Aorta (tissue), 5 donors: ENCODE results near the gene PDCD1. TPM values are rescaled to one million over a fixed set of nuclear protein-coding genes. Genes with fewer than 3 reads are reported as not detected.

Experiments
- ATAC-seq: fragments of 200-7000 bp; cut with Tn5 transposase; one replicate; pipeline ENCODE4 v1.9.1; 2022; ENCODE audit warnings: moderate library complexity; ENCODE audit not compliant: low FRiP score
- DNase-seq, 2 donors: peaks; one replicate each; pipeline ENCODE4 v3.0.0-alpha.2; 2020
- H3K27ac ChIP-seq, 2 donors: one replicate each; pipeline ENCODE4 v1.5.1; 2013; ENCODE audit warnings: low read length in 2 of 2, mild to moderate bottlenecking in 2 of 2, moderate library complexity in 2 of 2, control low read depth in 1 of 2, inconsistent platforms in 1 of 2, low read depth in 1 of 2
- H3K27me3 ChIP-seq, 2 donors: one replicate each; pipeline ENCODE4 v1.6.1; 2013; ENCODE audit warnings: control low read depth in 1 of 2, low read length in 1 of 2, mild to moderate bottlenecking in 1 of 2, moderate library complexity in 1 of 2; ENCODE audit not compliant: insufficient read depth in 2 of 2, control insufficient read depth in 1 of 2
- H3K36me3 ChIP-seq, 2 donors: one replicate each; pipeline ENCODE4 v1.6.1; 2013; ENCODE audit warnings: control low read depth in 1 of 2, low read length in 1 of 2, mild to moderate bottlenecking in 1 of 2; ENCODE audit not compliant: insufficient read depth in 2 of 2, control insufficient read depth in 1 of 2
- H3K4me1 ChIP-seq, 2 donors: one replicate each; pipeline ENCODE4 v1.6.1; 2013; ENCODE audit warnings: low read length in 2 of 2, control low read depth in 1 of 2, mild to moderate bottlenecking in 1 of 2, moderate library complexity in 1 of 2; ENCODE audit not compliant: insufficient read depth in 2 of 2, control insufficient read depth in 1 of 2
- H3K4me3 ChIP-seq, 2 donors: one replicate each; pipeline ENCODE4 v1.5.1; 2013; ENCODE audit warnings: low read length in 2 of 2, control low read depth in 1 of 2, mild to moderate bottlenecking in 1 of 2
- H3K9me3 ChIP-seq: one replicate; pipeline ENCODE4 v1.6.1; 2013; ENCODE audit warnings: mild to moderate bottlenecking, low read length; ENCODE audit not compliant: control insufficient read depth
- WGBS, 2 donors: extraction: QIAGEN DNeasy Blood & Tissue Kit; methylation state at CpG; one replicate each; pipeline ENCODE4 v1.1.7; 2013; 5-methylcytosine and 5-hydroxymethylcytosine counted together
- intact Hi-C, 2 donors: fragments of 100-400 bp; cut with DNase I; formaldehyde crosslinking; loops; one replicate each; pipeline versions ENCODE4 v1.14.2 to v1.15.0; 2022
- polyA plus RNA-seq, 2 donors: library from polyadenylated mRNA; stranded (reverse); fragments of 200-250 nt; gene quantifications; one replicate each; pipeline ENCODE4 v1.2.3, GENCODE V29; 2013
- total RNA-seq, 2 donors: library from RNA; stranded (reverse); fragmentation: NEBNext Ultra II Directional; extraction: Animal tissue kit (Norgen Biotek cat#: 25700); gene quantifications; one replicate each; pipeline ENCODE4 v1.2.1, GENCODE V29; 2021
- donor health status: healthy with polysubstance abuse.
- donor health status: Bipolar disorder and iron deficiency.
- donor health status: DM: no; HTN: no; CAD: no.
- donor health status: DM: no; HTN: no; CAD: no.
- donor health status: DM: yes; HTN: yes; CAD: no.

PDCD1 gene
- total and polyA plus RNA-seq, 4 donors: 0.39 to 0.75 TPM; not detected in 2

DNA sequence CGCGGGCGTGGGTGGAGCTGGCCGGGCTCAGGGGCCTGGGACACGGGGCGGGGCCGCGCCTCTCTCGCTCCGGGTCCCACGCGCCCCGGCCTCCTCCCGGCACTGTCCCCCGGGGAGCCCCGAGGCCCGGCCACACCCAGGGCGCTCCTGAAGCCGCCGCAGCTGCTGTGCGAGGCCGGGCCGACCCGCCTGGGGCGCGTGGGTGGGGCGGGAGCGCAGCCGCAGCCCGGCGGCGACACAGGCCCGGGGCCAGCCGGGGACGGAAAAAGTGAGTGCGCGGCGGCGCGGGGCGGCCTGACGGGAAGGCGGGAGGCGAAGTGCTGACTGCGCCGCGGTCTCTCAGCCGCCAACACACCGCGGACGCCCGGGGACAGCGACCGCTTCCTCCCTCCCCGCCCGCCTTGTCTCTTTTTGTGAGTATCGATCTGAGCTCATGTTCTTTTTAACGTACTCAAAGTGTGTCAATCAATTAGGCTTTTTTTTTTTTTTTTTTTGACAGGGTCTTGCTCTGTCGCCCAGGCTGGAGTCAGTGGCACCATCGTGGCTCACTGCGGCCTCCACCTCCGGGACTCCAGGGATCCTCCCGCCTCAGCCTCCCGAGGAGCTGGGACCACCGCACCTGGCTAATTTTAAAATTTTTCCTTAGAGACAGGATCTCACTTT lies 14.5 kb downstream of the PDCD1 start:
- DNase-seq: peak; percentile 87 to 97
- Histone ChIP-seq H3K4me1 (no peaks in the 10 kb centered on the region), H3K4me3 (peak overlapping the region; percentile 7 to 21), H3K27me3 (no peaks in the 10 kb centered on the region), H3K9me3 (no peaks in the 10 kb centered on the region), H3K36me3 (no peaks in the 10 kb centered on the region), H3K27ac (no peak overlapping the region)
- peak; percentile 94 for ATAC-seq
- 3 to 4% methylated on average over 53 to 65 of the region's 65 CpGs for WGBS, 2 donors
- intact Hi-C loops: no loop called here

DNA sequence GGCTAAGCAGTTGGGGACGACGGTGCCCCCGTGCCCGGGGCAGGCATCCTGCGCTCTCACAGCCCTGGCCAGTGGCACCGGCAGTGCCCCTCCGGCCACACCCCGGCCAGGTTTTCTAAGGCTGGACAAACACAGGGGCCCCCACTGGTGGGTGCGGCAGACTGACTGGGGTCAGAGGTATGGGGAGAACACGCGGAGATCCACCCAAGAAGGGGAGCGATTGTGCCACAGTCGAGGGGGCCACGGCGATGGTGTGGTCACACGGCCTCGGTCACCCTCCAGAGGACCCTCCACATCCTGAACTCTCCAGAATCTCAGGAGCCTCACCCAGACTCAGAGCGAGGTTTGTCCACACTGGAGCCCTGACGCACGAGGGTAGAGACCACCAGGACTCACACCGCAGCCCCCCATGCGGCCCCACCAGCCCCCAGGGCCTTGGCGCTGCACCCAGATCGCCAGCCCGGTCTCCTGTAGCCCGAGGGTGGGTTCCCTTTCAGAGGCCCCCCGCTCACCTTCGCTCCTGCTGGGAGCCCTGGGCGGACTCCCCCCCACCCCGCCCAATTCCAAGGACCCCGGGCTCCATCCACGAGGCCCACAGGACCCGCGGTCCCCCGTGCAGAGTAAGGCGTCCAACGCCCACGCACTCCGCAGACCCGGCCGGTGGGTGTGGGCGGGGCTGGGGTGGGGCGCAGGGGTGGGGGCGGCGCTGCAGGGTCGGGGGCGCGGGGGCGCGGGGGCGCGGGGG lies 15.2 kb downstream of the PDCD1 start:
- WGBS, 2 donors: 58 to 80% methylated on average over 32 to 52 of the region's 52 CpGs
- ATAC-seq (peak; percentile 35), DNase-seq (peak in 1 of 2 donors; percentile 72)
- H3K4me3 ChIP-seq: peak overlapping the region; percentile 7 to 21
- H3K4me1 ChIP-seq: no peaks in the 10 kb centered on the region
- intact Hi-C loops: no loop called here
- H3K27ac ChIP-seq: peak overlapping the region in 1 of 2 donors; percentile 9
- H3K9me3 ChIP-seq: no peaks in the 10 kb centered on the region
- H3K36me3 ChIP-seq: no peaks in the 10 kb centered on the region
- no peaks in the 10 kb centered on the region for H3K27me3 ChIP-seq

DNA sequence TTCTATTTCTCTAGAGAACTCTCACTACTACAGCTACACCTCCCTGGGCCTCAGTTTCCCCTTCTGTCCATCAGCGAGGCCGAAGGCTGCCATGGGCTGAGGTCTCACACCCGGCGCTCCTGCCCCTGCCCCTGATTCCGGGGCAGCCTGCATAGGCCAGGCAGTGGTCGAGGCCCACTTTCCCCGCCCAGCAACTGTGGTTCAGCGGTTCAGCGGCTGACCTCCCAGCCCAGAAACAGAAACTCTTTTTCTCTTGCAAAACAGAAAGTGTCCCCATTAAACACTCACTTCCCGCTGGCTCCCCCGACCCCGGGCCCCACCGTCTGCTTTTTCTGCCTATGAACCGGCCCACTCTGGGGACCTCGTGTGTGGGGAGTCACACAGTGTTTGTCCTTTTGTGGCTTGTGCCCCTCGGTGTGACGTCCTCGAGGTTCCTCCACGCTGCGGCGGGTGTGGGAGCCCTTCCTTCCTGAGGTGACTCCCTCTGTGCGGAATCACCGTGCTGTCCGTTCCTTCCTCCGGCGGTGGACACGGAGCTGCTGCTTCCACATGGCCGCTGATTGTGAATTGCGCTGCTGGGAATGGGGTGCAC lies 16.0 kb downstream of the PDCD1 start:
- intact Hi-C loops: no loop called here
- DNase-seq (peak; percentile 75 to 85), ATAC-seq (peak; percentile 61)
- no peak overlapping the region for H3K27ac ChIP-seq
- WGBS, 2 donors: 89 to 95% methylated on average over 29 of the region's 29 CpGs
- no peak overlapping the region for H3K4me3 ChIP-seq
- no peaks in the 10 kb centered on the region for H3K9me3 ChIP-seq
- H3K27me3 ChIP-seq: no peaks in the 10 kb centered on the region
- H3K4me1 ChIP-seq: no peaks in the 10 kb centered on the region
- H3K36me3 ChIP-seq: no peaks in the 10 kb centered on the region

DNA sequence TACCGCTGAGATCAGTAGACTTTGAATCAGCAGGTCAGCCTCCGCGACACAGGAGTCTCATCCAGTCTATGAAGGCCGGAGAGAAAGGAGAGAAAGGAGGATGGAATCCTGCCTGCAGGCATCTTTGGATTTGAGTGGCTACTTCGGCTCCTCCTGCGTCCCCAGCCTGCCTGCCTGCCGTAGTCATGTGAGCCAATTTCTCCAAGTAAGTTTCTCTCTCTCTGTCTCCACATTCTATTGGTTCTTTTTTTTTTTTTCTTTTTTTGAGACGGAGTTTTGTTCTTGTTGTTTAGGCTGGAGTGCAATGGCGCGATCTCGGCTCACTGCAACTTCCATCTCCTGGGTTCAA lies 16.7 kb downstream of the PDCD1 start:
- ATAC-seq (no peak), DNase-seq (peak in 1 of 2 donors; percentile 62)
- H3K4me1 ChIP-seq: no peaks in the 10 kb centered on the region
- no peak overlapping the region for H3K27ac ChIP-seq
- H3K27me3 ChIP-seq: no peaks in the 10 kb centered on the region
- H3K4me3 ChIP-seq: no peak overlapping the region
- H3K9me3 ChIP-seq: no peaks in the 10 kb centered on the region
- intact Hi-C loops: no loop called here
- 83 to 86% methylated on average over 11 of the region's 11 CpGs for WGBS, 2 donors
- no peaks in the 10 kb centered on the region for H3K36me3 ChIP-seq

DNA sequence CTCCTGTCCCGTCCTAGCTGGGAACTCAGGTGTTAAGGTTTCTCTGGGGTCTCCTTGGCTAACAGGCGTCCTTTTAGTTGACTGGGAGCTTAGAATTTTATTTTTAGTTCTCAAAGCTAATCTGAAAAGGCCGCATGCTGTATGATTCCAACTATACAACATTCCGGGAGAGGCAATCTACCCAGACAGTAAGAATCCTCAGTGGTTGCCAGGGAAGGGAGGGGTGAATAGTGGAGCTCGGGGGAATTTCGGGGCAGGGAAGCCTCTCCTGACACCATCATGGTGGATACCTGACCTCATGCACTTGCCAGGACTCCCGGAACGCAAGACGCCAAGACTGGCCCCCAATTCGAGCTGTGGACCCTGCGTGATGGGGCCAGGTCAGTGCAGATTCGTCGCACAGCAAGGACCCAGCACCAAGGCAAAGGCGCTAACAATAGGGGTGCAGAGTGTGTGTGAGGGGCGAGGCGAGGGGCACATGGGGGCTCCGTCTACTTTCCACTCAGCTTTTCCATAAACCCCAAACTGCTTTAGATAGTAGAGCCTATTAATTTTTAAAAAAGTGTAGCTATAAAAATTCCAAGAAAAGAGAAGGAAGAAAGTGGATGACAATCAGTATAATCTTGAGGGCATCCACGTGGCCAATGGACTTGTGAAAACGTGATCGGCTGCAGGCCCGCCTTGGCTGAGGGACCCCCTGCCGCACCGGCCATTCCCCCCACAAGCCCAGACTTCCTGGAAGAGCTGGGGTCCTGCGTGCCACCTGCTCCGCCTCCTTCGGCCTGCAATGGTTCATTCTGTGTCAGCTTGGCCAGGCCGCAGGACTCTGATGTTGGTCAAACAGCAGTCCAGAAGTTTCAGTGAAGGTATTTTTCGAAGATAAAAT lies 17.3 kb downstream of the PDCD1 start:
- 69 to 73% methylated on average over 28 of the region's 28 CpGs for WGBS, 2 donors
- DNase-seq (peak in 1 of 2 donors; percentile 73), ATAC-seq (no peak)
- no peak overlapping the region for H3K27ac ChIP-seq
- no peaks in the 10 kb centered on the region for H3K27me3 ChIP-seq
- H3K36me3 ChIP-seq: no peaks in the 10 kb centered on the region
- H3K4me1 ChIP-seq: no peaks in the 10 kb centered on the region
- H3K4me3 ChIP-seq: no peak overlapping the region
- intact Hi-C loops: no loop called here
- no peaks in the 10 kb centered on the region for H3K9me3 ChIP-seq

DNA sequence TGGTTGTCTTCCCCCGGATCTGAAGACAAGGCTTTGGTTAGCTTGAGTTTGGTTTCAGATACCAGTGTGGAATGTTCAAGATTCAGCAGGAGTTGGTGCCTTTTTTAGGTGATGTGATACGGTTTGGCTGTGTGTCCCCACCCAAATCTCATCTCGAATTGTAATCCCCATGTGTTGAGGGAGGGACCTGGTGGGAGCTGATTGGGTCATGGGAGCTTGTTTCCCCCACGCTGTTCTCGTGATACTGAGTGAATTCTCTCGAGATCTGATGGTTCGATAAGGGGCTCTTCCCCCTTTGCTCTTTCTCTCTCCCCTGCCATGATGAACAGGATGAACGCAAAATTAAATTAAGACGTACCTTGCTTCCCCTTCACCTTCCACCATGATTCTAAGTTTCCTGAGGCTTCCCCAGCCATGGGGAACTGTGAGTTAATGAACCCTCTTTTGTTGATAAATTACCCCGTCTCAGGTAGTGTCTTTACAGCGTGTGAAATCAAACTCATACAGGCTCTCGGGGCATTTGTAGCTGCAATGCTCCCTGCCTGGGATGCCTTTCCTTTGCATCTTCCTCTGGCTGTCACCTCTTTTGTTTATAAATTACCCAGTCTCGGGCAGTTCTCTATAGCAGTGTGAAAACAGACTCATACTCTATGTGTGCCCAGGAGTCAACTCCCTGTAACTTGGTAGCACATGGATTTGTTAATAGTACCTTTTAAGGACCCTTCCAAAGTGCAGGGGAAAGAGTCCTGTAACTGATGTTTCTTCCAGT lies 21.3 kb downstream of the PDCD1 start:
- no peaks in the 10 kb centered on the region for H3K4me1 ChIP-seq
- ATAC-seq (no peak), DNase-seq (no peak)
- no peaks in the 10 kb centered on the region for H3K36me3 ChIP-seq
- H3K27me3 ChIP-seq: no peaks in the 10 kb centered on the region
- no peak overlapping the region for H3K4me3 ChIP-seq
- H3K9me3 ChIP-seq: no peaks in the 10 kb centered on the region
- no peak overlapping the region for H3K27ac ChIP-seq
- intact Hi-C loops: no loop called here
- 79 to 80% methylated on average over 13 of the region's 13 CpGs for WGBS, 2 donors

DNA sequence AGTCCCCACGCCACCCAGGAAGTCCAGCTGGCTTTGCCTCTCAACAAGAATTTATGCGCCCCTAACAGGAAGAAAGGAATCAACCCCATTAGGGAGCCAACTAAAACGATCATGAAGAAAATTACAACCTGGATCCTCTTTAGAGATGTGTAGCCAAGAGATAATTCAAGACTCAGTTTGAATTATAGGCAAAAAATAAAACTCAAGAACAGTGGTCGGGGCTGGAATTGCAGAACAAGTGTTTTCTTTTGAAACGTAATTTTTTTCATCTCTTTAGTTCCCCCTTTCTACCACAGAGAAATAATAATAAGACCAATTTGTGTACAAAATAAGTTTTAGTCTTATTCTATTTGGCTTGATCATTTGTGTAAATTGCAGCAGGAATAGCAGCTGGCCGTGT lies 22.4 kb downstream of the PDCD1 start:
- ATAC-seq (no peak), DNase-seq (no peak)
- Histone ChIP-seq H3K36me3 (no peaks in the 10 kb centered on the region), H3K27me3 (no peaks in the 10 kb centered on the region), H3K9me3 (no peaks in the 10 kb centered on the region), H3K27ac (no peak overlapping the region), H3K4me3 (no peak overlapping the region), H3K4me1 (no peaks in the 10 kb centered on the region)
- WGBS, 2 donors: 43 to 50% methylated on average over 6 of the region's 6 CpGs
- intact Hi-C loops: no loop called here

DNA sequence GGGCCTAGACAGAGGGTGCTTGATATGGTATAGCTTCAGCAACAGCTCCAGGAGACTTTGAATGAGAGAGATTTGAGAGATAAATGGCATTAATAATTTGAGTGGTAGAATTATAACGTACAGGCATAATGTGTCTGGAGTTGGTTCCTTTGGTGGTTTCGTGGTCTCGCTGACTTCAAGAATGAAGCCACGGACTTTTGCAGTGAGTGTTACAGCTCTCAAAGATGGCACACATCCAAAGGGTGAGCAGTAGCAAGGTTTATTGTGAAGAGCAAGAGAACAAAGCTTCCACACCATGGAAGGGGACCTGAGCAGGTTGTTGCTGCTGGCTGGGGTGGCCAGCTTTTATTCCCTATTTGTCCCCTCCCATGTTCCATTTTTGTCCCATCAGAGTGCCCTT lies 23.1 kb downstream of the PDCD1 start:
- intact Hi-C loops: no loop called here
- no peaks in the 10 kb centered on the region for H3K27me3 ChIP-seq
- 83 to 84% methylated on average over 4 of the region's 4 CpGs for WGBS, 2 donors
- ATAC-seq: no peak
- H3K4me3 ChIP-seq: no peak overlapping the region
- H3K27ac ChIP-seq: no peak overlapping the region
- no peaks in the 10 kb centered on the region for H3K4me1 ChIP-seq
- H3K9me3 ChIP-seq: no peaks in the 10 kb centered on the region
- no peak for DNase-seq
- H3K36me3 ChIP-seq: no peaks in the 10 kb centered on the region
